Vagina (tissue), 2 donors: ENCODE results near the gene GRIP2.

ENCODE experiments used
- POLR2AphosphoS5 ChIP-seq, 2 donors: sonication (generic); formaldehyde crosslinking; IDR thresholded peaks; one replicate each; pipeline ENCODE4 v1.9.0; 2017; ENCODE audit warnings: antibody characterized with exemption in 2 of 2, mild to moderate bottlenecking in 2 of 2, low read depth in 1 of 2; ENCODE audit not compliant: insufficient read depth in 1 of 2
- TF ChIP-seq, protein P1 (sequence below), 3 experiments: fragments of 450-650 bp in 2 of 3; fragments of 200-600 bp in 1 of 3; sonication (generic) in 1 of 3; IDR thresholded peaks; one replicate each; pipeline ENCODE4 v1.5.1; 2017 to 2019; ENCODE audit warnings: antibody characterized with exemption in 3 of 3, mild to moderate bottlenecking in 2 of 3, moderate library complexity in 2 of 3

- no peak for TF ChIP-seq POLR2AphosphoS5 (IDR thresholded peaks at IDR 0.05; ENCODE audit: insufficient read depth in 1 of 2, low read depth in 1 of 2)
- TF ChIP-seq, protein P1, sequence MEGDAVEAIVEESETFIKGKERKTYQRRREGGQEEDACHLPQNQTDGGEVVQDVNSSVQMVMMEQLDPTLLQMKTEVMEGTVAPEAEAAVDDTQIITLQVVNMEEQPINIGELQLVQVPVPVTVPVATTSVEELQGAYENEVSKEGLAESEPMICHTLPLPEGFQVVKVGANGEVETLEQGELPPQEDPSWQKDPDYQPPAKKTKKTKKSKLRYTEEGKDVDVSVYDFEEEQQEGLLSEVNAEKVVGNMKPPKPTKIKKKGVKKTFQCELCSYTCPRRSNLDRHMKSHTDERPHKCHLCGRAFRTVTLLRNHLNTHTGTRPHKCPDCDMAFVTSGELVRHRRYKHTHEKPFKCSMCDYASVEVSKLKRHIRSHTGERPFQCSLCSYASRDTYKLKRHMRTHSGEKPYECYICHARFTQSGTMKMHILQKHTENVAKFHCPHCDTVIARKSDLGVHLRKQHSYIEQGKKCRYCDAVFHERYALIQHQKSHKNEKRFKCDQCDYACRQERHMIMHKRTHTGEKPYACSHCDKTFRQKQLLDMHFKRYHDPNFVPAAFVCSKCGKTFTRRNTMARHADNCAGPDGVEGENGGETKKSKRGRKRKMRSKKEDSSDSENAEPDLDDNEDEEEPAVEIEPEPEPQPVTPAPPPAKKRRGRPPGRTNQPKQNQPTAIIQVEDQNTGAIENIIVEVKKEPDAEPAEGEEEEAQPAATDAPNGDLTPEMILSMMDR (IDR thresholded peaks at IDR 0.05): no peak
Observed at GRCh38 chr3:14570089-14570488, 29.9 kb upstream of the GRIP2 start.
